GM19099 (cell line): Measurements from ENCODE around the gene SLC25A44.

ENCODE experiments used
- POLR2A ChIP-seq: IDR thresholded peaks from 3 replicates; pipeline ENCODE4 v1.6.1; 2011; ENCODE audit warnings: low read depth; ENCODE audit not compliant: insufficient read length; ENCODE audit errors: extremely low read depth

SLC25A44 gene

DNA sequence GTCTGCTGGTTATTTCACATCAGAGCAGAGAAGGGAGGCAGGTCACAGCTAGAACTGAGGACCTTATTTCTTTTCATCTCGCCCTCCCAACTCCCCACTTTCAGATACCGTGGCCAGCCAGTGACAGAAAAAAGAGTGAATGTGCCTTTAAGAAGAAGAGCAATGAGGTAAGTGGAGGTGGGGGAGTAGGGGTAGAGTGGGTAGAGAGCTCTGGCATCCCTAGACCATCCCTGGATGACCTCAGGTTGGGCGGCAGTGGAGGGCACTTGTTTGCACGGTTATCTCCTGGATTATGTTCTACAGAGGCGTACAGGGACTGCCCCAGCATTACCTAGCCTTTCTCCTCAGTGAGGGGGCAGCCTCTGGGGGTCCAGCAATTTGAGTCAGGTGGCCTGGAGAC lies 35.9 kb upstream of the SLC25A44 start:
- TF ChIP-seq POLR2A, result no peak

DNA sequence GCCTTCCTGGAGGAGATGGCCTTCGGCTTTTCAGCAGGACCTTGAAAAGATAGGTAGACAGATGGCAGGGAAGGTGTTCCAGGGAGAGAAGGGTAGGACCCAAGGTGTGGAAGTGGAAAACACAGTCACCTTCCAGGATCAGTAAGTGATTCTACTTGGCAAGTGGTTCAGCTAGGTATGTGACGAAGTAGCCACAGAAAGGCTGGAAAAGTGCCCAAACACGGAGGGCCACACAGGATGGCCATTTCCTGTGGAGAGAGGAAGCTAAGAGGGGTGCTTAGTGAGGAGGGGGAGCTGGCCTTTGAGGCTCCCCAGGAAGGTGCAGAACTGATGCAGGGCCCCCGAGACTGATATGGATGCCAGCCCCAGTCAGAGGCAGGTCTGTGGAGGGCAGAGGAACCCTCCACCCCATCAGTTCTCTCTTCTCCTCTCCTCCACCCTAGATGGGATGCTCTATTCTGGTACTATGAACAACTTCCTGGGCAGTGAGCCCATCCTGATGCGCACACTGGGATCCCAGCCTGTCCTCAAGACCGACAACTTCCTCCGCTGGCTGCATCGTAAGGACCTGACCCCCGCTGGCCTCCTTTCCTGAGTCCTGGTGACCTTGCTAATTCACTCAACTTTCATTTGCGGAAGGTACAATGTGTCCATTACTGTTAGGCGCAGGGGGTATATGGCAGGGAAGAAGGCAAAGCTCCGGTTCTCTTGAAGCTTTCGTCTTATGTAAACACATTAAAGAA lies 33.7 kb upstream of the SLC25A44 start:
- TF ChIP-seq POLR2A, result no peak

DNA sequence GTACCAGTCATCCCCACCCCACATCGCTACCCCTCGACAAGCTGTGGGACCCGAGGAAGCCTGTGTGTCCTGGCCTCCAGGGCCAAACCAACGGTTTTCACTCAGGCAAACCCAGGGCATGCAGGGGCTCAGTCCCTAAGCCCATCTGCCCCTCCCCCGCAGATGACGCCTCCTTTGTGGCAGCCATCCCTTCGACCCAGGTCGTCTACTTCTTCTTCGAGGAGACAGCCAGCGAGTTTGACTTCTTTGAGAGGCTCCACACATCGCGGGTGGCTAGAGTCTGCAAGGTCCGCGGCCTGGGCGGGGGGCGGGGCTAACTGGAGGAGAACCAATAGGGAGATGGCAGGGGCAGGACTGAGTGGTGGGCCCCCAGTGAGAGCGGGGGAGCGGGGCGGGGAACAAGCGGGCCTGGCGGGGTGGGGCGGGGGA lies 33.1 kb upstream of the SLC25A44 start:
- TF ChIP-seq POLR2A, result no peak

DNA sequence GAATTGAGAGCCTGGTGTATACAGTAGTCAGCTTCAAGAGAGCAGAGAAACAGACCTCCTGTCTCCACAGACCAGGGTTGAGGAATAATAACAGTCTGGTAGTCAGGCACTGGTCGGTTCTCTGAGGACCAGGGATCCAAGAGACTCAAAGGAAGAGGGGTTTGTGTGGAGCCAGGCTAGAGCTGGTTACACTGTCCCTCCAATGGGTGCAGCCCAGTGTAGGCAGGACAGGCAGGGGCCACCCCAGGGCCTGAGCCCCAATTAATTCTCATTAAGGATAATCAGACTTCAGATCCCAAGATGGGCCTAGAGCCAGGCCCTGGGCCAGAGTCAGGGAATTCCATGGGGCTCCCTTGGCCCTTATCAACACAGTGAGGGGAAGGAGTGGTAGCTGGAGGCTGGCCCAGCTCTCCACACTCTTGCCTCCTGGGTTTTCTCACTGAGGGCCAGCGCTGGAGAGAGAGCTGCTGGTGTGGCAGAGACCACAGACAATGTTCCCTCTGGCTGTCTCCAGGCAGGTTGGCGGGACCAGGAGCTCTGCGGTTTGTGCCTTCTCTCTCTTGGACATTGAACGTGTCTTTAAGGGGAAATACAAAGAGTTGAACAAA lies 31.4 kb upstream of the SLC25A44 start:
- TF ChIP-seq POLR2A, result no peak

DNA sequence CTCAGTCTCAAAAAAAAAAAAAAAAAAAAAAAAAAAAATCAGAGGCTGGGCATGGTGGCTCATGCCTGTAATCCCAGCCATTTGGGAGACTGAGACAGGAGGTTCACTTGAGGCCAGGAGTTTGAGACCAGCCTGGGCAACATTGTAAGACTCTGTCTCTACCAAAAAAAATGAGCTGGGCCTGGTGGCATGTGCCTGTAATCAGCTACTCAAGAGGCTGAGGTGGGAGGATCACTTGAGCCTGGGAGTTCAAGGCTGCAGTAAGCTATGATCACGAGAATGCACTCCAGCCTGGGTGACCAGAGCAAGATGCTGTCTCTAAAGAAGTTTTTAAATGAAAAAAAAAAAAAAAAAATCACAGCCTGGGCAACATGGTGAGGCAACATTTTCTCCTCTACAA lies 30.2 kb upstream of the SLC25A44 start:
- no peak for TF ChIP-seq POLR2A

DNA sequence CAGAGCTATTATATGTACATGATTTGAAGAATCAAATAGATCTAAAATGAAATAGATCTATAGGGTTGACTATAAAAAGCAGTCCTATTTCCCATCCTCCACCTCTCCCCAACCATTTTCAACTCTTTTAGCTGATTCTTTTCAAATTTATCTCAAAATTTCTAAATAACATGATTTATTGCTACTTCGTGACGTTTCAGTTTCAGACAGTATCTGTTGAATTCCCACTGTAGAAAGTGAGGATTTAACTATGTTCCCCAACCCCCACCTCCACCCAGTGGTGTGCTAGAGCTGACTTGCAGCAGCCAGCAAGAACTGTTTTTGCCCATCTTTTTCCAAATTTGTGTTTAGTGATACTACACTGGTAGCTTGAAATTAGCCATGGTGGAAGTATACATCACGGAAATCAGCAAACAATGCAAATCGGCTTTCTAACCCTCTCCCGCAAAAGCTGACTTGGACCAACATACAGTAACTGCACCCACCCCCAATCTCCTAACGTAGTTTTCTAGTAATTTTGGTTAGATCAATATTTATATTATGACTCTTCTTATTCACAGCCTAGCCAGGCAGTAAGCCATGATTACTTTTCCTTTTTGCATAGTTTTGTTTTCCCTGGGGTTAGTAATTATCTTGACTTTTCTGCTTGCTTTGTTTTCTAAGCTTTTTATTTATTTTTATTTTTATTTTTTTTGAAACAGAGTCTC lies 29.6 kb upstream of the SLC25A44 start:
- TF ChIP-seq POLR2A, result no peak

DNA sequence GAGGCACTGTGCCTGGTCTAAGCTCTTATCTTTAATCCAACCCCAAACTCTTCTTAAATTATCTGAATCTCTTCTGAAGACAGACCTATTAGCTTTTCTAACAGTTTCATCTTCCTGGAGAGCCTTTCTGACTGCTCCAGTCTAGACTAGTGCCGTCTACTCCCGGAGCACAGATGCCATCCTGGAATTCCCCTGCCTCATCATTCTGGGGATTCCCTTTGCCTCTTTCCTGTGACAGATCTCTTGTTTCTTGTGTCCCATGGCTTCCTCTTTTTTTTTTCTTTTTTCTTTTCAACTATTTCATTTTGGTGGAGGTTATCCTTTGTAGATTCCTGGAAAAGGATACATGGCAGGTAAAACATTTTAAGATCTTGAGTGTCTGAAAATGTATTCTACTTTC lies 28.8 kb upstream of the SLC25A44 start:
- TF ChIP-seq POLR2A, result no peak

DNA sequence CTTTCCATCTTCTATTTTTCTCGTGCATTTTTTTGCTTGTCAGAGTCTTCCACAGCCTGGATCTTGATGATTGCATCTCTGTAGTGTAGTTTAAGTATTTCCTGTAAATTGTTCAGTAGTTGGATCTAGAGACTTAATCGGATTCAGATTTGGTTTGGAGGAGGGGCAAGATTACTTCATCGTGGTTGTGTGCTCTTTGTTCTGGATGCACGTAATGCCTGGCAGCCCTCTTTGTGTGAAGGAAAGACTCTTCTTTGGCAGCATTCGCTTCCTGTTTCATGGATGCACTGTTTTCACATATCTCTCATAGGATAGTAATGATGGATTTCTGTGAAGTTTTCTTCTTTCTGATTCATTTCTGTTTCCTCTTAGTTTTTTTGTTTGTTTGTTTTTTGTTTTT lies 26.4 kb upstream of the SLC25A44 start:
- TF ChIP-seq POLR2A, result no peak

DNA sequence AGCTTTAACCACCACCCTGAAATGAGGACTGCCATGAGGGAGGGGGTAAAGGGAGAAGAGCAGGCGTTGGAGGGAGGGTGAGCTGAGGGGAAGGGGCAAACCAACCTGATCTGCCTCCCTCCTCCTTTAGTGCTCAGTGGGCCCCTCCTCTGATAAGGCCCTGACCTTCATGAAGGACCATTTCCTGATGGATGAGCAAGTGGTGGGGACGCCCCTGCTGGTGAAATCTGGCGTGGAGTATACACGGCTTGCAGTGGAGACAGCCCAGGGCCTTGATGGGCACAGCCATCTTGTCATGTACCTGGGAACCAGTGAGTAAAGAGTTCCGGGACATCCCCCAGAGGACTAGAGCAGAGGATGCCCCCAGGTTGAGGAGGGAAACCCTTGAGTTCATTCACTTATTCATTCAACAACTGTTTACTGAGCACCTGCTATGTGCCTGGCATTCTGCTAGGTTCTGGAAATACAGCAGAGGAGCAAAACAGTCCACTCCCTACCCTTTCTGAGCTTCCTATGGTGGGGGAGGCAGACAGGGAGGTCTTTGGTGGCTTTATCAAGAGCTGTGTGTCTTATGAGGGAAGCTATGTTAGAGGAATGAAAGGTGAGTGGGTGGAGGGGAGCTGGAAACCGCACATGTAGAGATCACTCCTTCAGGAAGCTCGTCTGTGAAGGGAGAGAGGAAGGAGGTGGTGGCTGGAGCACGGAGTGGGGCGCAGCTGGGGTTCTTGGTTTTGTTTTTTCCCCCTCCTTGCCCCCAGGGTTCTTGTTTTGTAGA lies 21.0 kb upstream of the SLC25A44 start:
- no peak for TF ChIP-seq POLR2A

DNA sequence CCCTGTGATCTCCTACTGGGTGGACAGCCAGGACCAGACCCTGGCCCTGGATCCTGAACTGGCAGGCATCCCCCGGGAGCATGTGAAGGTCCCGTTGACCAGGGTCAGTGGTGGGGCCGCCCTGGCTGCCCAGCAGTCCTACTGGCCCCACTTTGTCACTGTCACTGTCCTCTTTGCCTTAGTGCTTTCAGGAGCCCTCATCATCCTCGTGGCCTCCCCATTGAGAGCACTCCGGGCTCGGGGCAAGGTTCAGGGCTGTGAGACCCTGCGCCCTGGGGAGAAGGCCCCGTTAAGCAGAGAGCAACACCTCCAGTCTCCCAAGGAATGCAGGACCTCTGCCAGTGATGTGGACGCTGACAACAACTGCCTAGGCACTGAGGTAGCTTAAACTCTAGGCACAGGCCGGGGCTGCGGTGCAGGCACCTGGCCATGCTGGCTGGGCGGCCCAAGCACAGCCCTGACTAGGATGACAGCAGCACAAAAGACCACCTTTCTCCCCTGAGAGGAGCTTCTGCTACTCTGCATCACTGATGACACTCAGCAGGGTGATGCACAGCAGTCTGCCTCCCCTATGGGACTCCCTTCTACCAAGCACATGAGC lies 17.2 kb upstream of the SLC25A44 start:
- TF ChIP-seq POLR2A, result no peak

DNA sequence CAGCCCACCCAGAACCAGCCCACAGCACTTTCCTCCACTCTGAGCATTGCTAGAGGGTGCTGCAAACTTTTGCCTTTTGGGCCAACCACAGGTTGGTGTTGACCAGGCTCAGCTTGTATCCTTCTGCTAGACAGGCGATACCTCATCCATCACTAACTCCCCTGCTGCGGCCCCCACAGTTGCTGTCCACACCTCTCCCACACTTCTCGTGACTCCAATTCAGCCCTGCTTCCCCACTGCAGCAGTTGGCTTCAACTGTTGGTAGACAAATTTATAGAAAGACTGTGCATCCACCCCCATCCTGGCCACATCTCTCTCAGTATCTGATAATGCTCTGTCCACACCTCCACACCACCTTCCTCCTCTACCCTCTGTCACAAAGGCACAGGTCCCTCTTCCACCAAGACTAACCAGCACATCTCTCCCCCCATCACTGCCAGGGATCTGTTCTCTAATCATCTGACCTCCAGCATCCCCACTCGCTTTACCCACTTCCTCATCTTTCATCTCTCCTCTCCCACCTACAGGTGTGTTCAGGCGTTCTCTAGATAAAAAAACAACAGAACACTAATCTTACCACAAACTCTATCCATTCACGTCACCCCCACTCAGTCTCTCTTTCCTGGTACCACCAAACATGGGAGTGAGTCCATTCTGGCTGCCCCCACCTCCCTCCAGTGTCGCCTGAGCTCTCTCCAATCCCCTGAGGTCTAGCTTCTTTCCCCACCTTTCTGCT lies 15.8 kb upstream of the SLC25A44 start:
- TF ChIP-seq POLR2A, result no peak

DNA sequence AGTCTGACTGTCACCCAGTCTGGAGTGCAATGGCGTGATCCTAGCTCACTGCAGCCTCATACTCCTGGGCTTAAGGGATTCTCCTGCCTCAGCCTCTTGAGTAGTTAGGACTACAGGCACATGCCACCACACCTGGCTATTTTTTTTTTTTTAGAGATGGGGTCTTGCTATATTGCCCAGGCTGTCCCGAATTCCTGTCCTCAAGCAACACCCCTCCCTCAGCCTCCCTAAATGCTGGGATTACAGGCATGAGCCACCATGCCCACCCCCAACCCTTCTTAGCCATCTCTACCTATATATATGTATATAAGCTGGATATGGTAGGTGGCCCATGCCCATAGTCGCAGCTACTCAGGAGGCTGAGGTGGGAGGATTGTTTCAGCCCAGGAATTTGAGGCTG lies 13.4 kb upstream of the SLC25A44 start:
- no peak for TF ChIP-seq POLR2A

DNA sequence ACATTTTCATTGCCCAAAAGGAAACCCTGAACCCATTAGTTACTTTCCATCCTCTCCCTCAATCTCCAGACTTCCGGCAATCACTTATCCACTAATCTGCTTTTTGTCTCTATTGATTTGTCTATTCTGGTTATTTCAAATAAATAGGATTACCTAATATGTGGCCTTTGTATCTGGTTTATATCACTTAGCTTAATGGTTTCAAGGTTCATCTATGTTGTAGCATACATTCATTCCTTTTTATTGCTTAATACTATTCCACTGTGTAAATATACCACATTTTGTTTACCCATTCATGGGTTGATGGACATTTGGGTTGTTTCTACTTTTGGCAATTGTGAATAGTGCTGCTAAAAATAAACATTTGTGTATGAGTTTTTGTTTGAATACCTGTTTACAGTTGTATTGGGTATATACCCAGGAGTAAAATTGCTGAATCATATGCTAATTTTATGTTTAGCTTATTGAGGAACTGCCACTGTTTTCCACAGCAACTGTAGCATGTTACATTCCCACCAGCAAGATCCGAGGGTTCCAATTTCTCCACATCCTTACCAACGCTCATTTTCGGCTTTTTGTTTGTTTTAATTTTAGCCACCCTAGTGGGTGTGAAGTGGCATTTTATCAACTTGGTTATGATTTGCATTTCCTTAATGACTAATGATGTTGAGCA lies 2.5 kb upstream of the SLC25A44 start:
- no peak for TF ChIP-seq POLR2A

DNA sequence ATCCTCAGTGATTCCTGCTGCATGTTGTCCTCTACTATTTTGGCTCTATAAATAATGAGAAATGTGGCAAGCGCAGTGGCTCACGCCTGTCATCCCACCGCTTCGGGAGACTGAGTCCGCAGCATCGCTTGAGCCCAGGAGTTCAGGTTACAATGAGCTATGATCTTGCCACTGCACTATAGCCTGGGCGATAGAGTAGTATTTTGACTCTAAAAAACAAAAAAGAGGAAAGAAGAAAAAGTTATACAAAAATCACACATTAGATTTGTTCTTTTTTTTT lies 756 bp upstream of the SLC25A44 start:
- no peak for TF ChIP-seq POLR2A
